CD4-positive, alpha-beta T cell (primary cell): ENCODE measurements around the gene ASRGL1. TPM values are rescaled to one million over a fixed set of nuclear protein-coding genes. Genes with fewer than 3 reads are reported as not detected.

Experiments used
- ATAC-seq: fragments of 200-7000 bp; cut with Tn5 transposase; one replicate; pipeline ENCODE4 v1.10.0; 2022; ENCODE audit warnings: mild to moderate bottlenecking; ENCODE audit not compliant: poor library complexity
- CTCF ChIA-PET: fragments of 350-600 bp; sonication (Branson Sonifier 250); formaldehyde crosslinking; loops from one replicate; lab custom pipeline; 2021; ENCODE audit warnings: antibody characterized with exemption, inconsistent platforms; lab: Charles Lee
- POLR2A ChIA-PET: fragments of 350-600 bp; sonication (Branson Sonifier 250); formaldehyde crosslinking; loops from one replicate; lab custom pipeline; 2021; ENCODE audit warnings: antibody characterized with exemption, inconsistent platforms; lab: Charles Lee
- DNase-seq, 14 experiments: peaks; one replicate each; pipeline ENCODE4 v3.0.0-alpha.2; 2013 to 2020; ENCODE audit warnings: mixed read lengths in 2 of 14
- H3K27ac ChIP-seq, 2 donors: one replicate each; pipeline versions ENCODE4 v1.5.1 to v1.7.0; 2013; ENCODE audit warnings: low read length in 2 of 2, low read depth in 1 of 2, mild to moderate bottlenecking in 1 of 2
- H3K27me3 ChIP-seq, 2 experiments: 1 replicate in 1 of 2; 2 replicates in 1 of 2; pipeline versions ENCODE4 v1.6.1 to v1.7.0; 2013; ENCODE audit warnings: low read length in 2 of 2, control low read depth in 1 of 2, mild to moderate bottlenecking in 1 of 2, moderate library complexity in 1 of 2; ENCODE audit not compliant: insufficient read depth in 2 of 2, control insufficient read depth in 1 of 2
- H3K36me3 ChIP-seq: one replicate; pipeline ENCODE4 v1.6.1; 2013; ENCODE audit warnings: low read length, control low read depth; ENCODE audit not compliant: insufficient read depth
- H3K4me1 ChIP-seq: one replicate; pipeline ENCODE4 v1.6.1; 2013; ENCODE audit warnings: low read length, control low read depth; ENCODE audit not compliant: insufficient read depth
- H3K4me3 ChIP-seq: one replicate; pipeline ENCODE4 v1.5.1; 2013; ENCODE audit warnings: mild to moderate bottlenecking, low read length, moderate library complexity
- H3K9me3 ChIP-seq, 2 experiments: 1 replicate in 1 of 2; 2 replicates in 1 of 2; pipeline versions ENCODE4 v1.6.1 to v1.7.0; 2013; ENCODE audit warnings: low read length in 2 of 2, mild to moderate bottlenecking in 2 of 2, control low read depth in 1 of 2, moderate library complexity in 1 of 2; ENCODE audit not compliant: control insufficient read depth in 1 of 2, insufficient read depth in 1 of 2
- H3K27ac Mint-ChIP-seq: one replicate; pipeline ENCODE4 v1.8.0; 2020; ENCODE audit warnings: mixed read lengths
- H3K27me3 Mint-ChIP-seq: one replicate; pipeline ENCODE4 v1.8.0; 2021; ENCODE audit warnings: mixed read lengths
- H3K36me3 Mint-ChIP-seq: one replicate; pipeline ENCODE4 v1.8.0; 2021; ENCODE audit warnings: low read depth, mixed read lengths
- H3K4me1 Mint-ChIP-seq: one replicate; pipeline ENCODE4 v1.8.0; 2021; ENCODE audit warnings: low read depth, mixed read lengths
- H3K4me3 Mint-ChIP-seq: one replicate; pipeline ENCODE4 v1.8.0; 2020; ENCODE audit warnings: mild to moderate bottlenecking, mixed read lengths
- H3K9me3 Mint-ChIP-seq: one replicate; pipeline ENCODE4 v1.8.0; 2020; ENCODE audit warnings: mixed read lengths
- CTCF ChIP-seq: fragments of 200-600 bp; IDR thresholded peaks from one replicate; pipeline ENCODE4 v1.8.0; 2022; ENCODE audit warnings: antibody characterized with exemption, mild to moderate bottlenecking
- intact Hi-C, 2 experiments: fragments of 100-400 bp; cut with DNase I in 1 of 2; cut with micrococcal nuclease in 1 of 2; formaldehyde crosslinking; loops; one replicate each; pipeline versions ENCODE4 v1.15.1 to v1.9.0; 2023 to 2025; cut with DNase I, micrococcal nuclease
- total RNA-seq, 174 experiments: library from RNA in 2 of 174; stranded (reverse) in 2 of 174; gene quantifications; one replicate each; pipeline ENCODE4 v1.2.3 and lab custom pipeline; 2021 to 2026

Gene ASRGL1
- total RNA-seq, 2 experiments from 2014 or later = 0.74 to 0.81 TPM

- H3K27me3 Mint-ChIP-seq = no peaks in the 10 kb centered on the region
- Histone ChIP-seq H3K4me1 (peaks cover 35% of the 10 kb centered on the region), H3K27ac (no peak overlapping the region), H3K27me3 (no peaks in the 10 kb centered on the region), H3K36me3 (no peaks in the 10 kb centered on the region), H3K4me3 (no peak overlapping the region), H3K9me3 (no peaks in the 10 kb centered on the region)
- intact Hi-C loops = no loop called here
- no peak for DNase-seq
- peaks cover 51% of the 10 kb centered on the region for H3K4me1 Mint-ChIP-seq
- H3K4me3 Mint-ChIP-seq = no peak overlapping the region
- ATAC-seq = no peak
- no peak for TF ChIP-seq CTCF
- no peak overlapping the region for H3K27ac Mint-ChIP-seq
- H3K9me3 Mint-ChIP-seq = no peaks in the 10 kb centered on the region
- H3K36me3 Mint-ChIP-seq = no peaks in the 10 kb centered on the region
- POLR2A ChIA-PET = no interaction called here
- CTCF ChIA-PET = no interaction called here
Measured at GRCh38 chr11:62431171-62431901, 94.1 kb downstream of the ASRGL1 start.

GRCh38 chr11:62432695-62433094, 95.4 kb downstream of the ASRGL1 start:
- Histone ChIP-seq H3K27ac (no peak overlapping the region), H3K9me3 (no peaks in the 10 kb centered on the region), H3K4me1 (peaks cover 22% of the 10 kb centered on the region), H3K4me3 (no peak overlapping the region), H3K27me3 (no peaks in the 10 kb centered on the region), H3K36me3 (no peaks in the 10 kb centered on the region)
- Mint-ChIP-seq H3K9me3 (no peaks in the 10 kb centered on the region), H3K4me1 (peaks cover 41% of the 10 kb centered on the region), H3K27ac (no peak overlapping the region), H3K4me3 (no peak overlapping the region), H3K27me3 (no peaks in the 10 kb centered on the region), H3K36me3 (no peaks in the 10 kb centered on the region)
- DNase-seq = no peak
- POLR2A ChIA-PET = no interaction called here
- no peak for ATAC-seq
- TF ChIP-seq CTCF = no peak
- intact Hi-C loops = no loop called here
- CTCF ChIA-PET = no interaction called here

GRCh38 chr11:62433141-62433903, 96.1 kb downstream of the ASRGL1 start:
- POLR2A ChIA-PET = no interaction called here
- TF ChIP-seq CTCF = no peak
- DNase-seq (no peak), ATAC-seq (no peak)
- no peaks in the 10 kb centered on the region for H3K36me3 ChIP-seq
- H3K4me3 ChIP-seq = no peak overlapping the region
- H3K4me1 ChIP-seq = peaks cover 19% of the 10 kb centered on the region
- Mint-ChIP-seq H3K4me3 (peak overlapping the region; percentile 5), H3K4me1 (peaks cover 39% of the 10 kb centered on the region), H3K36me3 (no peaks in the 10 kb centered on the region), H3K27ac (no peak overlapping the region), H3K27me3 (no peaks in the 10 kb centered on the region), H3K9me3 (no peaks in the 10 kb centered on the region)
- intact Hi-C loops = no loop called here
- no peaks in the 10 kb centered on the region for H3K9me3 ChIP-seq
- H3K27ac ChIP-seq = no peak overlapping the region
- no peaks in the 10 kb centered on the region for H3K27me3 ChIP-seq
- CTCF ChIA-PET = no interaction called here
